B cell (primary cell): ENCODE results near the gene CFAP251. TPM values are rescaled to one million over a fixed set of nuclear protein-coding genes. Genes with fewer than 3 reads are reported as not detected.

ENCODE experiments used
- ATAC-seq: fragments of 200-7000 bp; cut with Tn5 transposase; one replicate; pipeline ENCODE4 v1.10.0; 2021; ENCODE audit warnings: low read depth, mild to moderate bottlenecking, moderate number of reproducible peaks, moderate library complexity
- CTCF ChIA-PET: fragments of 350-600 bp; sonication (Branson Sonifier 250); formaldehyde crosslinking; loops from one replicate; lab custom pipeline; 2021; ENCODE audit warnings: antibody characterized with exemption, inconsistent platforms; lab: Charles Lee
- POLR2A ChIA-PET: fragments of 350-600 bp; sonication (Branson Sonifier 250); formaldehyde crosslinking; loops from one replicate; lab custom pipeline; 2021; ENCODE audit warnings: antibody characterized with exemption; lab: Charles Lee
- DNase-seq: peaks from one replicate; pipeline ENCODE4 v3.0.0; 2013
- H2AFZ ChIP-seq: 2 replicates; pipeline ENCODE4 v1.6.1; 2012; ENCODE audit warnings: mild to moderate bottlenecking, low read depth, low read length; ENCODE audit not compliant: insufficient read depth, poor library complexity, severe bottlenecking
- H3K27ac ChIP-seq, 2 donors: 1 replicate in 1 of 2; 2 replicates in 1 of 2; pipeline ENCODE4 v1.5.1; 2012 to 2013; ENCODE audit warnings: low read length in 2 of 2, mild to moderate bottlenecking in 2 of 2, moderate library complexity in 1 of 2
- H3K27me3 ChIP-seq, 4 experiments: fragments of 200-600 bp in 1 of 4; sonication (generic) in 1 of 4; replicated peaks in 1 of 4; 1 replicate in 2 of 4; 2 replicates in 2 of 4; pipeline versions ENCODE4 v1.6.1 to v1.7.0; 2013 to 2016; ENCODE audit warnings: low read length in 3 of 4, mild to moderate bottlenecking in 2 of 4, mixed read lengths in 1 of 4, moderate library complexity in 1 of 4; ENCODE audit not compliant: insufficient read depth in 4 of 4, control insufficient read depth in 3 of 4; ENCODE audit errors: control extremely low read depth in 1 of 4
- H3K36me3 ChIP-seq, 2 experiments: replicated peaks in 1 of 2; 1 replicate in 1 of 2; 2 replicates in 1 of 2; pipeline versions ENCODE4 v1.6.1 to v1.7.1; 2013; ENCODE audit warnings: low read length in 1 of 2; ENCODE audit not compliant: insufficient read depth in 2 of 2, control insufficient read depth in 1 of 2; ENCODE audit errors: control extremely low read depth in 1 of 2, extremely low read depth in 1 of 2
- H3K4me1 ChIP-seq, 2 donors: fragments of 200-600 bp in 1 of 2; sonication (generic) in 1 of 2; 1 replicate in 1 of 2; 2 replicates in 1 of 2; pipeline versions ENCODE4 v1.5.1 to v1.6.1; 2013 to 2017; ENCODE audit warnings: low read length in 2 of 2; ENCODE audit not compliant: control insufficient read depth in 2 of 2, insufficient read depth in 2 of 2
- H3K4me2 ChIP-seq: replicated peaks from 2 replicates; pipeline ENCODE3; 2012; ENCODE audit warnings: mild to moderate bottlenecking, low read depth, low read length; ENCODE audit not compliant: poor library complexity, severe bottlenecking
- H3K4me3 ChIP-seq, 5 experiments: fragments of 200-600 bp in 1 of 5; sonication (generic) in 1 of 5; 1 replicate in 3 of 5; 2 replicates in 2 of 5; pipeline versions ENCODE4 v1.5.1 to v1.7.0; 2011 to 2016; ENCODE audit warnings: low read length in 4 of 5, mild to moderate bottlenecking in 4 of 5, low read depth in 2 of 5, control low read depth in 1 of 5, moderate library complexity in 1 of 5; ENCODE audit not compliant: insufficient read depth in 1 of 5; ENCODE audit errors: control extremely low read depth in 1 of 5, extremely low read depth in 1 of 5
- H3K79me2 ChIP-seq: fragments of 200-600 bp; sonication (generic); one replicate; pipeline ENCODE4 v1.6.0; 2016; ENCODE audit warnings: low read length; ENCODE audit not compliant: control insufficient read depth, insufficient read depth
- H3K9ac ChIP-seq: fragments of 200-600 bp; sonication (generic); 2 replicates; pipeline ENCODE4 v1.6.1; 2017; ENCODE audit warnings: mild to moderate bottlenecking, low read length, moderate library complexity
- H3K9me3 ChIP-seq, 3 donors: one replicate each; pipeline versions ENCODE4 v1.6.1 to v1.7.1; 2013; ENCODE audit warnings: low read length in 2 of 3; ENCODE audit not compliant: control insufficient read depth in 2 of 3, insufficient read depth in 1 of 3; ENCODE audit errors: control extremely low read depth in 1 of 3
- H4K20me1 ChIP-seq: 2 replicates; pipeline ENCODE4 v1.6.0; 2012; ENCODE audit warnings: mild to moderate bottlenecking, low read length; ENCODE audit not compliant: insufficient read depth, control insufficient read depth, poor library complexity, severe bottlenecking
- H3K27ac Mint-ChIP-seq: one replicate; pipeline ENCODE4 v1.8.0; 2021; ENCODE audit warnings: mixed read lengths
- H3K27me3 Mint-ChIP-seq: one replicate; pipeline ENCODE4 v1.8.0; 2021; ENCODE audit warnings: mixed read lengths
- H3K4me1 Mint-ChIP-seq: one replicate; pipeline ENCODE4 v1.8.0; 2021; ENCODE audit warnings: mixed read lengths
- H3K4me3 Mint-ChIP-seq: one replicate; pipeline ENCODE4 v1.8.0; 2021; ENCODE audit warnings: mixed read lengths
- H3K9me3 Mint-ChIP-seq: one replicate; pipeline ENCODE4 v1.8.0; 2022; ENCODE audit warnings: mixed read lengths; ENCODE audit not compliant: insufficient read depth
- CTCF ChIP-seq: fragments of 200-600 bp; IDR thresholded peaks from one replicate; pipeline ENCODE4 v1.8.0; 2022; ENCODE audit warnings: antibody characterized with exemption, mild to moderate bottlenecking
- EZH2 ChIP-seq: IDR thresholded peaks from 2 replicates; pipeline ENCODE4 v1.6.1; 2012; ENCODE audit warnings: borderline replicate concordance, low read depth, mild to moderate bottlenecking, moderate library complexity, low read length; ENCODE audit not compliant: insufficient read depth, poor library complexity, severe bottlenecking
- WGBS: methylation state at CpG from one replicate; pipeline ENCODE4 v1.1.5; 2013; ENCODE audit warnings: missing lambda C conversion rate; ENCODE audit not compliant: insufficient coverage; 5-methylcytosine and 5-hydroxymethylcytosine counted together
- intact Hi-C: fragments of 100-400 bp; cut with micrococcal nuclease; formaldehyde crosslinking; loops from one replicate; pipeline ENCODE4 v1.10.0; 2022
- polyA plus RNA-seq: library from polyadenylated mRNA; depleted of rRNA; stranded (reverse); fragments of >200 nt; gene quantifications from 2 replicates; pipeline ENCODE4 v1.2.3, GENCODE V29; 2012
- total RNA-seq, 2 donors: library from RNA; stranded (reverse); fragments of 120-200 nt in 1 of 2; gene quantifications; 1 replicate in 1 of 2; 2 replicates in 1 of 2; pipeline versions ENCODE4 v1.2.3 to v1.2.4, GENCODE V29; 2013 to 2022

Gene CFAP251
- total and polyA plus RNA-seq, 2 donors (not counting 1 experiment from before 2014, with no cell fraction given) = 0.22 to 1.6 TPM

GRCh38 chr12:122042910-122043309, 124.5 kb downstream of the CFAP251 start:
- Mint-ChIP-seq H3K27me3 (no peaks in the 10 kb centered on the region), H3K9me3 (no peaks in the 10 kb centered on the region), H3K4me3 (no peak overlapping the region), H3K4me1 (no peaks in the 10 kb centered on the region), H3K27ac (no peak overlapping the region)
- peaks cover 61% of the 10 kb centered on the region for H4K20me1 ChIP-seq
- no peak overlapping the region for H3K9ac ChIP-seq
- H3K27me3 ChIP-seq = no peaks in the 10 kb centered on the region
- ChIA-PET POLR2A (interaction anchor here (0.7 kb wide), 1 partner anchor 126 kb away, joined by 5 read pairs; no protein-coding TSS in a partner anchor), CTCF (interaction anchor here (0.7 to 1.9 kb wide), 4 partner anchors 11 to 75 kb away, joined by 3 to 4 read pairs (median 3); no protein-coding TSS in a partner anchor)
- H3K36me3 ChIP-seq = peaks cover 0 to 66% of the 10 kb centered on the region in 2 experiments
- no peak overlapping the region for H3K4me2 ChIP-seq
- H3K4me1 ChIP-seq = no peaks in the 10 kb centered on the region
- H3K27ac ChIP-seq = no peak overlapping the region
- TF ChIP-seq EZH2 (no peak), CTCF (no peak)
- H3K9me3 ChIP-seq = no peaks in the 10 kb centered on the region
- intact Hi-C loops = no loop called here
- H3K79me2 ChIP-seq = peaks cover 22% of the 10 kb centered on the region
- WGBS = 100% methylated on average over 6 of the region's 11 CpGs
- no peak overlapping the region for H2AFZ ChIP-seq
- no peak for DNase-seq
- ATAC-seq = no peak
- no peak overlapping the region for H3K4me3 ChIP-seq

- no peaks in the 10 kb centered on the region for H3K9me3 Mint-ChIP-seq
- no peak overlapping the region for H3K4me2 ChIP-seq
- H3K27ac ChIP-seq = no peak overlapping the region
- H3K9me3 ChIP-seq = no peaks in the 10 kb centered on the region
- H4K20me1 ChIP-seq = peaks cover 56% of the 10 kb centered on the region
- TF ChIP-seq EZH2 (no peak), CTCF (no peak)
- ATAC-seq = no peak
- no peaks in the 10 kb centered on the region for H3K27me3 Mint-ChIP-seq
- intact Hi-C loops = no loop called here
- no peaks in the 10 kb centered on the region for H3K4me1 ChIP-seq
- ChIA-PET POLR2A (no interaction called here), CTCF (interaction anchor here (1.1 to 1.9 kb wide), 3 partner anchors 10 to 39 kb away, joined by 3 to 4 read pairs (median 3); no protein-coding TSS in a partner anchor)
- no peak for DNase-seq
- 91% methylated on average over 12 of the region's 15 CpGs for WGBS
- H3K79me2 ChIP-seq = peaks cover 16% of the 10 kb centered on the region
- no peaks in the 10 kb centered on the region for H3K4me1 Mint-ChIP-seq
- H3K27me3 ChIP-seq = no peaks in the 10 kb centered on the region
- no peak overlapping the region for H3K4me3 Mint-ChIP-seq
- H3K27ac Mint-ChIP-seq = no peak overlapping the region
- no peak overlapping the region for H3K9ac ChIP-seq
- no peak overlapping the region for H2AFZ ChIP-seq
- peaks cover 0 to 66% of the 10 kb centered on the region in 2 experiments for H3K36me3 ChIP-seq
- H3K4me3 ChIP-seq = no peak overlapping the region
Measured at GRCh38 chr12:122043476-122043875, 125.1 kb downstream of the CFAP251 start.
